Measurements from ENCODE around the gene CD40. TPM values are rescaled to one million over a fixed set of nuclear protein-coding genes. Genes with fewer than 3 reads are reported as not detected.

Gene CD40
- total RNA-seq, 1 experiment from 2014 or later: 7.8 TPM

GRCh38 chr20:46083101-46083500 is 35.0 kb upstream of the CD40 start:
- H4K8ac ChIP-seq (replicated peaks; ENCODE audit: insufficient read length, low read depth, low read length): no peak overlapping the region
- H2BK15ac ChIP-seq (ENCODE audit: low read depth, low read length): no peak overlapping the region
- no peak overlapping the region for H3K9ac ChIP-seq (ENCODE audit: extremely low read depth, insufficient read length, low read length)
- no peak overlapping the region for H3K14ac ChIP-seq (ENCODE audit: insufficient read depth, low read length)
- no peaks in the 10 kb centered on the region for H3K9me3 ChIP-seq (ENCODE audit: control insufficient read depth, low read depth, low read length)
- H3K79me1 ChIP-seq (ENCODE audit: insufficient read depth, low read depth, low read length, poor library complexity, severe bottlenecking): peaks cover 9% of the 10 kb centered on the region
- H3K23me2 ChIP-seq (ENCODE audit: insufficient read length, low read depth, low read length, poor library complexity, severe bottlenecking): no peaks in the 10 kb centered on the region
- no peak overlapping the region for H2AK5ac ChIP-seq (ENCODE audit: insufficient read length, low read length)
- H3K23ac ChIP-seq (ENCODE audit: insufficient read length, low read depth, low read length): no peak overlapping the region
- H3K27ac ChIP-seq (ENCODE audit: insufficient read length, low read depth, low read length): no peak overlapping the region
- peaks cover 2 to 12% (median 9%) of the 10 kb centered on the region in 3 experiments; a peak in 4 of 7 replicates for H3K36me3 Mint-ChIP-seq (ENCODE audit: insufficient read depth in 1 of 3, low read depth in 3 of 3)
- no CpG with 5 or more reads among the region's 6 CpGs for WGBS (ENCODE audit: extremely low coverage, insufficient read length, low lambda C conversion rate)
- no peak overlapping the region; a peak in 2 of 7 replicates for H3K27ac Mint-ChIP-seq
- H3K27me3 Mint-ChIP-seq (ENCODE audit: low read depth): no peaks in the 10 kb centered on the region
- no peaks in the 10 kb centered on the region for H4K20me1 ChIP-seq (ENCODE audit: control insufficient read depth, insufficient read depth, insufficient read length)
- peaks cover 2% of the 10 kb centered on the region; the same call in 1 of the 2 replicates for H3K4me1 ChIP-seq (ENCODE audit: insufficient read depth, low read length)
- no peak overlapping the region for H3K56ac ChIP-seq (ENCODE audit: insufficient read length, low read depth, low read length)
- H2BK120ac ChIP-seq (ENCODE audit: low read depth, low read length, poor library complexity, severe bottlenecking): no peak overlapping the region
- H3K4me1 Mint-ChIP-seq: peaks cover 32 to 38% of the 10 kb centered on the region in 2 experiments
- DNase-seq: no peak
- H3K4me3 Mint-ChIP-seq: no peak overlapping the region
- no peak overlapping the region for H3K4me2 ChIP-seq (ENCODE audit: insufficient read depth, insufficient read length, low read length)
- no peak overlapping the region for H2BK12ac ChIP-seq (ENCODE audit: insufficient read length, low read depth, low read length)
- no peak overlapping the region for H3K4ac ChIP-seq (ENCODE audit: low read depth, low read length)
- H2BK20ac ChIP-seq (ENCODE audit: low read depth, low read length, poor library complexity, severe bottlenecking): no peak overlapping the region
- no peak overlapping the region for H4K91ac ChIP-seq (ENCODE audit: insufficient read length, low read depth, low read length)
- H3K79me2 ChIP-seq (ENCODE audit: insufficient read depth, low read length): peaks cover 30% of the 10 kb centered on the region; the same call in 1 of the 2 replicates
- H2BK5ac ChIP-seq (ENCODE audit: insufficient read length, low read length): no peak overlapping the region
- H2AFZ ChIP-seq (ENCODE audit: low read length): no peak overlapping the region
- H3T11ph ChIP-seq (ENCODE audit: low read length): no peak overlapping the region
- no peak for TF ChIP-seq CTCF (conservative IDR thresholded peaks at IDR 0.05)
- H4K5ac ChIP-seq (ENCODE audit: insufficient read length, low read depth, low read length): no peak overlapping the region
- H3K18ac ChIP-seq (ENCODE audit: insufficient read length, low read depth, low read length): no peak overlapping the region
- no peaks in the 10 kb centered on the region for H3K9me3 Mint-ChIP-seq
- no peaks in the 10 kb centered on the region for H3K27me3 ChIP-seq (ENCODE audit: insufficient read depth, low read length)
